ENCODE measurements around the gene PDZD2.

Gene PDZD2

DNA sequence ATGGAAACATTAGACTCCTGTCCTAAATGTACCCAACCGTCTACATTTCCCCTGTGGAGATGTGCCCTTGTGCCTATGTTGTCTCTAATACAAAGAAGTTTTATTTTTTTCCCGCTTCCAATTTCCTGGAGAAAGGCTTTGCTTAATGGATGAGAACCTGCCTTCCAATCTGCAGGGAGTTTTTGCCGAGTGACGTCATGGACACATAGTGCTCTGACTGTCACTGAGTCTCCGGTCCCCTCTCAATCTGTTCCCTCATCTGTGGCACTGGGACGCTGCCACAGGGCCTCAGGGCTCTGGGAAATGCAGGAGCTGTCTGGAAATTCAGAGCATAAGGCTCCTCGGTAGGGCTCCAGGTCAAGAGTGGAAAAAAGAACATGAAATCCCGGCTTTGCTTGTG lies 144.8 kb downstream of the PDZD2 start:
- TF ChIP-seq, protein P1, sequence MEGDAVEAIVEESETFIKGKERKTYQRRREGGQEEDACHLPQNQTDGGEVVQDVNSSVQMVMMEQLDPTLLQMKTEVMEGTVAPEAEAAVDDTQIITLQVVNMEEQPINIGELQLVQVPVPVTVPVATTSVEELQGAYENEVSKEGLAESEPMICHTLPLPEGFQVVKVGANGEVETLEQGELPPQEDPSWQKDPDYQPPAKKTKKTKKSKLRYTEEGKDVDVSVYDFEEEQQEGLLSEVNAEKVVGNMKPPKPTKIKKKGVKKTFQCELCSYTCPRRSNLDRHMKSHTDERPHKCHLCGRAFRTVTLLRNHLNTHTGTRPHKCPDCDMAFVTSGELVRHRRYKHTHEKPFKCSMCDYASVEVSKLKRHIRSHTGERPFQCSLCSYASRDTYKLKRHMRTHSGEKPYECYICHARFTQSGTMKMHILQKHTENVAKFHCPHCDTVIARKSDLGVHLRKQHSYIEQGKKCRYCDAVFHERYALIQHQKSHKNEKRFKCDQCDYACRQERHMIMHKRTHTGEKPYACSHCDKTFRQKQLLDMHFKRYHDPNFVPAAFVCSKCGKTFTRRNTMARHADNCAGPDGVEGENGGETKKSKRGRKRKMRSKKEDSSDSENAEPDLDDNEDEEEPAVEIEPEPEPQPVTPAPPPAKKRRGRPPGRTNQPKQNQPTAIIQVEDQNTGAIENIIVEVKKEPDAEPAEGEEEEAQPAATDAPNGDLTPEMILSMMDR (IDR thresholded peaks at IDR 0.05; ENCODE audit: borderline replicate concordance, control extremely low read depth, extremely low read depth, insufficient read depth, missing control alignments): no peak
- DNase-seq (ENCODE audit: low spot score): no peak
- in situ Hi-C loops (cut with MboI; ENCODE audit: low sequenced_read_pairs, unreplicated experiment): no loop called here

DNA sequence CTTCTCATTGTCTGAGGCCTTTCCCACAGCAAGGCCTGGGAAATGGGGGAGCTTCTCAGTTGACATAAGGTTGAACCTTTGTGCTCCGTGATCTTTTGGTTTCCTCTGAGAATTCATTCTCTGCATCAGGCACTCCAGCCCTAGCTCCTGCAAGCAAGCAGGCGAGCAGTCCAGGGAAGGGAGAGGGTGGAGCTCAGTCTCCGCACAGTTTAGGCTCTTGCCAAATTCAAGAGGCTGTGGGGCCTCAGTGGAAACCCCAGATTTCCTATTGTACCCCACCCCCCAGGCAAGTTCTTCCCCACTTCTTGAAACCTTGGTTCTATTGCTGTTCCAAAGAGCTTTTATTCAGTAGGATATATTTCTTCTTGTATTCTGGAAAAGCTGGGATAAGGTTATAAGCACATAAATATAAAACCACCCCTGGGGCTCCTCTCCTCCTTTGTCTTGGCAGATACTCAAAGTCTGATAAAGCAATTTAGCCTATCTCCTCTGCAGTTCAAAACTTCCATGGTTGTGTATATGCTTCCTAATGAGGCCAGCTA lies 147.2 kb downstream of the PDZD2 start:
- DNase-seq (ENCODE audit: low spot score): no peak
- in situ Hi-C loops (cut with MboI; ENCODE audit: low sequenced_read_pairs, unreplicated experiment): no loop called here
- TF ChIP-seq, protein P1 (IDR thresholded peaks at IDR 0.05; ENCODE audit: borderline replicate concordance, control extremely low read depth, extremely low read depth, insufficient read depth, missing control alignments): no peak

DNA sequence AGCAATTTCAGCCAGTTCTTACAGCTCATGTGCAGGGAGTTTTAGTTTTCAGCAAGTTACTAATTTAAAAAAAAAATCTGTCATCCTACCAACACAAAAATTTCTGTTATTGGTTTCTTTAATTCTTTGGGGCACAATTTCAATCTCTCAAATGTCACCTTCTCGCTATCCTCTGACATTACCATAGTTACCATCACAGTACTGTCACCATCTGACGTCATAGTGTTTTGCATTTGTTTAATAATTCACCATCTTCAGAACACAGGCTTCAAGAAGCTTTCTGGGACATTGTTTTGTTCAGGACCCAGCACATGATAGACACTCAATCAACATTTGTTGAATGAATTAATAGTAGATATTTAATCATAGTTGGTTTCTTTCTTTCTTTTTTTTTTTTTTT lies 155.1 kb downstream of the PDZD2 start:
- DNase-seq (ENCODE audit: low spot score): no peak
- TF ChIP-seq, protein P1 (IDR thresholded peaks at IDR 0.05; ENCODE audit: borderline replicate concordance, control extremely low read depth, extremely low read depth, insufficient read depth, missing control alignments): no peak
- in situ Hi-C loops (cut with MboI; ENCODE audit: low sequenced_read_pairs, unreplicated experiment): no loop called here

DNA sequence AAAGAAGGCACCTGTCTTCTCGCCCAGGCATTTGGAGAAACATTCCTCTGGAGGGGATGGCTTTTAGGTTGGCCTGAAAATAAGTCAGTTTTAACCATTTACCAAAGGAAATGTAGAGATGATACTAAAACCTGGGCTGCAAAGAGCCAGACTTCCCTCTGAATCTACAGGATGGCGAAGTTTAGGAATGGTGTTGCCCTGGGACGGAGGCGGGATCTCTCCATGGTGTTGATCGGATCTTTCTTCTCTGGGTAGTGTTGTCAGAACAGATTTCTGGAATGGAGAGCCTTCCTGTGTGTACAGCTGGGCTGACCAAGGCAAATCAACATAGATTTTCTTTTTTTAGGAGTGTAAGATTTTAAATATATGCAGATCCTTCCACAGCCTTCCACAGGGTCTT lies 159.2 kb downstream of the PDZD2 start:
- TF ChIP-seq, protein P1 (IDR thresholded peaks at IDR 0.05; ENCODE audit: borderline replicate concordance, control extremely low read depth, extremely low read depth, insufficient read depth, missing control alignments): no peak
- in situ Hi-C loops (cut with MboI; ENCODE audit: low sequenced_read_pairs, unreplicated experiment): no loop called here
- no peak for DNase-seq (ENCODE audit: low spot score)

DNA sequence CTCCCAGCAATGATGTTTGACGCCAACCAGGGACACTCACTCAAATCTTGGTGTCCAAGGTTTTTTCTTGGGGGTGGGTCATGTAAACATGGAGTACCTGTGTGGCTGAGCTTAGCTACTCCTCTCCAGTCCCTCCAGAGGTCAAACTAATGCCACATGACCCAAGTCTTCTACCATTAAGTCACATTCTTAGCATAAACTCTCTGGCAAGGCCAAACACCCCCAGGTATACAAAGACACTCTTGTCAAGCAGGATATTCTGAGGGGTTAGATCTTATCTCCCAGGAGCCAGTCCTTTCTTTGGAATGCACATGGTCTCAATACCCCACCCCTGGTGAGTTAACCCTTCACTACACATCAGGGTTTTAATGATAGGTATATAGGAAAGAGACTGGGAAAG lies 161.4 kb downstream of the PDZD2 start:
- in situ Hi-C loops (cut with MboI; ENCODE audit: low sequenced_read_pairs, unreplicated experiment): no loop called here
- no peak for DNase-seq (ENCODE audit: low spot score)
- TF ChIP-seq, protein P1 (IDR thresholded peaks at IDR 0.05; ENCODE audit: borderline replicate concordance, control extremely low read depth, extremely low read depth, insufficient read depth, missing control alignments): no peak

DNA sequence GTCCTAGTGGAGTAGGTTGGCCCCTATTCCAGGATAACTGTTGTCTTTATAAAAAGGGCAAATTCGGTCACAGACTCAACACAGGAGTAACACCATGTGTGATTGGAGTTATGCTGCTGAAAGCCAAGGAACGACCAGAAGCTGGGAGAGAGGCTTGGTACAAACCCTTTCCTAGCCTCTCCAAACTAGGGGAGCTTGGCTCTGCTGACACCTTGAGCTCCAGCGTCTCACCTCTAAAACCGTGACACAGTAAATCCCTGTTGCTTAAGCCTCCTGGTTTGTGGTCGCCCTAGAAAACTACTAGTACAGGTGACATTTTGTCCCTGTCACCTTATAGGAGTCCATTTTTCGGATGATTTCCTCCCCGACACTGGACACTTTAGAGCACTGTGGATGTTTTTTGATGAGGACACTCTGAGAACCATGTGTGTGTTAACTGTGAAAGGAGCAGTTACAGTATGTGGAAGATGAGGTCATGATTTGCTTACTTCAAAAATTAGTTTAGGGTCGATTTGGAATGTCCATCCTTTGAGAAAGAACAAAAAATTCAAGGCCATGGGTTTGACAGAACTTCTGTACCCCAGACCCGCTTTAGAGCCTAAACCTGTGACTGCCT lies 167.0 kb downstream of the PDZD2 start:
- in situ Hi-C loops (cut with MboI; ENCODE audit: low sequenced_read_pairs, unreplicated experiment): no loop called here
- no peak for DNase-seq (ENCODE audit: low spot score)
- TF ChIP-seq, protein P1 (IDR thresholded peaks at IDR 0.05; ENCODE audit: borderline replicate concordance, control extremely low read depth, extremely low read depth, insufficient read depth, missing control alignments): no peak
